ENCODE measurements around the gene ASXL1.

- TF ChIP-seq POLR2AphosphoS5 (IDR thresholded peaks at IDR 0.05; ENCODE audit: low read depth, low read length) (no peak), POLR2A (IDR thresholded peaks at IDR 0.05; ENCODE audit: low read depth, low read length) (no peak), TAF1 (IDR thresholded peaks at IDR 0.05; ENCODE audit: borderline replicate concordance, low read depth, low read length) (no peak)
These were observed 78.8 kb downstream of the ASXL1 start for GRCh38 chr20:32436968-32437367.
